Caco-2 (cell line): ENCODE results near the gene EFCAB9. TPM values are rescaled to one million over a fixed set of nuclear protein-coding genes. Genes with fewer than 3 reads are reported as not detected.

Experiments
- BruUV-seq: library from RNA; stranded (reverse); fragments of 400-500 nt; replicated peaks from 2 replicates; lab custom pipeline; 2021; lab: Mats Ljungman, UMichigan
- CTCF ChIA-PET: fragments of 300-600 bp; sonication (Branson Sonifier 250); formaldehyde crosslinking; loops from one replicate; lab custom pipeline; 2022; ENCODE audit warnings: antibody characterized with exemption; lab: Charles Lee
- POLR2A ChIA-PET: fragments of 300-600 bp; sonication (Branson Sonifier 250); formaldehyde crosslinking; loops from one replicate; lab custom pipeline; 2022; ENCODE audit warnings: antibody characterized with exemption; lab: Charles Lee
- DNase-seq, 2 experiments: peaks; one replicate each; pipeline versions ENCODE4 v3.0.0 to v3.0.0-alpha.2; 2020 to 2022
- H3K27me3 ChIP-seq: replicated peaks from 2 replicates; pipeline ENCODE4 v1.6.0; 2011; ENCODE audit warnings: low read length; ENCODE audit not compliant: control insufficient read depth, insufficient read depth
- H3K36me3 ChIP-seq: 2 replicates; pipeline ENCODE4 v1.5.1; 2011; ENCODE audit warnings: low read length; ENCODE audit not compliant: control insufficient read depth, insufficient read depth
- H3K4me1 ChIP-seq: fragments of 250-450 bp; sonication (Bioruptor Pico); 2 replicates; pipeline ENCODE4 v1.5.1; 2020; ENCODE audit warnings: mild to moderate bottlenecking
- H3K4me3 ChIP-seq: 2 replicates; pipeline ENCODE4 v1.5.1; 2011; ENCODE audit warnings: low read depth, mild to moderate bottlenecking, control low read depth, low read length
- H3K9me3 ChIP-seq: fragments of 250-450 bp; sonication (Bioruptor Pico); 2 replicates; pipeline ENCODE4 v1.5.1; 2020; ENCODE audit warnings: mild to moderate bottlenecking, moderate library complexity
- H3K27ac Mint-ChIP-seq: one replicate; pipeline ENCODE4 v1.8.0; 2022; ENCODE audit warnings: mixed read lengths; ENCODE audit not compliant: unreplicated experiment
- H3K27me3 Mint-ChIP-seq: one replicate; pipeline ENCODE4 v1.8.0; 2022; ENCODE audit warnings: mixed read lengths; ENCODE audit not compliant: insufficient read depth, unreplicated experiment
- H3K36me3 Mint-ChIP-seq: one replicate; pipeline ENCODE4 v1.8.0; 2022; ENCODE audit warnings: mild to moderate bottlenecking, mixed read lengths; ENCODE audit not compliant: insufficient read depth, unreplicated experiment
- H3K4me1 Mint-ChIP-seq: one replicate; pipeline ENCODE4 v1.8.0; 2022; ENCODE audit warnings: low read depth, mixed read lengths; ENCODE audit not compliant: unreplicated experiment
- H3K4me3 Mint-ChIP-seq: one replicate; pipeline ENCODE4 v1.8.0; 2022; ENCODE audit warnings: mild to moderate bottlenecking, moderate library complexity, mixed read lengths; ENCODE audit not compliant: unreplicated experiment
- H3K9me3 Mint-ChIP-seq: one replicate; pipeline ENCODE4 v1.8.0; 2022; ENCODE audit warnings: mixed read lengths; ENCODE audit not compliant: unreplicated experiment
- intact Hi-C: fragments of 100-400 bp; cut with micrococcal nuclease; formaldehyde crosslinking; loops from one replicate; pipeline ENCODE4 v1.10.0; 2022; ENCODE audit not compliant: unreplicated experiment
- total RNA-seq: library from RNA; stranded (reverse); gene quantifications from 2 replicates; pipeline ENCODE4 v1.2.3, GENCODE V29; 2022
- TF ChIP-seq, protein P1 (sequence below), 2 experiments: fragments of 200-600 bp in 1 of 2; IDR thresholded peaks; 1 replicate in 1 of 2; 2 replicates in 1 of 2; pipeline versions ENCODE4 v1.5.1 to v1.8.0; 2011 to 2022; ENCODE audit warnings: antibody characterized with exemption in 1 of 2, control low read depth in 1 of 2, inconsistent platforms in 1 of 2, low read depth in 1 of 2, low read length in 1 of 2, mild to moderate bottlenecking in 1 of 2, moderate library complexity in 1 of 2; ENCODE audit not compliant: insufficient read depth in 1 of 2, severe bottlenecking in 1 of 2, unreplicated experiment in 1 of 2

EFCAB9 gene
- total RNA-seq, 1 experiment from 2014 or later = not detected

DNA sequence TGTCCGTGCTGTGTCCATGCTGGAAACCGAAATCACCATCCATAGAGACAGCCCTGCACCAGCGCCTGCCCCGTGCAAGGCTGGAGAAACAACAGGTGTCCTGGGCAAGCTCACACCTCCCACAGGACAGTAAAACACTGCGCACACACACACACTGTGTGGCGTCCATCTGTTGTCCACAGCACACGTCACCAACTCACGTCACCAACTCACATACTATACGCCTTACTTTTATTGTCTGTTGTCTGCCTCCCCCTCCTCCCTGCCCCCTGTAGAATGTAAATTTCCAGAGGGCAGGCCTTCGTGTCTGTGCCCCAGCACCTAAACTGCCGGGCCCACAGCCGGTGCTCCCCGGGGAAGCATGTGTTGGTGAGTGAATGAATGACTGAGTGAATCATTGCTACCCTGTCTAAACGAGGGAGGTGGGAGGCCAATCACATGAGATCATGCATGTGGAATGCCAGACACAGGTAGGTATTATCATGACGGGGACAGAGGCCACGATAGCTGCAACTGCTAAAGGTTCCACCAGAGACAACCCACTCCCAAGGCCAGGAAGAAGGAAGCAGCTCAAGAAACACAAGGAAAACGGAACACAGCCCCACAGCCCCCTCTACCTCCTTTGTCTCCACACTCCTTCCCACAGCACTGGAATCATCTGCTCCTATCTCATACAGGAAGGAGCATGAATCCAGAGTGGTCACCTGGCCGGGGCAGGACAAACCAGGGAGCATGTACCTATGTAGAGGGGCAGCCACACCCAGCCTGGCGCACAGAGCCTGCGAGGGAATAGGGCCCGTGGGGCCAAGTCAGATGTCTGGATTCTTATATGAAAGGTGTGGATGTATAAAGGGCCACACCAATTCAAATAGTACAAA lies 47.9 kb upstream of the EFCAB9 start:
- CTCF ChIA-PET = no interaction called here
- Mint-ChIP-seq H3K4me3 (no peak overlapping the region), H3K27me3 (no peaks in the 10 kb centered on the region), H3K27ac (peak overlapping the region; percentile 74), H3K36me3 (peaks cover 10% of the 10 kb centered on the region), H3K4me1 (peaks cover 60% of the 10 kb centered on the region), H3K9me3 (no peaks in the 10 kb centered on the region)
- Histone ChIP-seq H3K4me1 (peaks cover 57% of the 10 kb centered on the region), H3K36me3 (no peaks in the 10 kb centered on the region), H3K9me3 (no peaks in the 10 kb centered on the region), H3K4me3 (no peak overlapping the region), H3K27me3 (no peaks in the 10 kb centered on the region)
- TF ChIP-seq, protein P1, sequence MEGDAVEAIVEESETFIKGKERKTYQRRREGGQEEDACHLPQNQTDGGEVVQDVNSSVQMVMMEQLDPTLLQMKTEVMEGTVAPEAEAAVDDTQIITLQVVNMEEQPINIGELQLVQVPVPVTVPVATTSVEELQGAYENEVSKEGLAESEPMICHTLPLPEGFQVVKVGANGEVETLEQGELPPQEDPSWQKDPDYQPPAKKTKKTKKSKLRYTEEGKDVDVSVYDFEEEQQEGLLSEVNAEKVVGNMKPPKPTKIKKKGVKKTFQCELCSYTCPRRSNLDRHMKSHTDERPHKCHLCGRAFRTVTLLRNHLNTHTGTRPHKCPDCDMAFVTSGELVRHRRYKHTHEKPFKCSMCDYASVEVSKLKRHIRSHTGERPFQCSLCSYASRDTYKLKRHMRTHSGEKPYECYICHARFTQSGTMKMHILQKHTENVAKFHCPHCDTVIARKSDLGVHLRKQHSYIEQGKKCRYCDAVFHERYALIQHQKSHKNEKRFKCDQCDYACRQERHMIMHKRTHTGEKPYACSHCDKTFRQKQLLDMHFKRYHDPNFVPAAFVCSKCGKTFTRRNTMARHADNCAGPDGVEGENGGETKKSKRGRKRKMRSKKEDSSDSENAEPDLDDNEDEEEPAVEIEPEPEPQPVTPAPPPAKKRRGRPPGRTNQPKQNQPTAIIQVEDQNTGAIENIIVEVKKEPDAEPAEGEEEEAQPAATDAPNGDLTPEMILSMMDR (IDR thresholded peaks at IDR 0.05; ENCODE audit: insufficient read depth in 1 of 2, low read depth in 1 of 2, low read length in 1 of 2, severe bottlenecking in 1 of 2, unreplicated experiment in 1 of 2) = no peak
- intact Hi-C loops = no loop called here
- POLR2A ChIA-PET = interaction anchor here (0.5 to 0.6 kb wide), 2 partner anchors 27 to 40 kb away, joined by 3 read pairs; no protein-coding TSS in a partner anchor
- BruUV-seq = no TSS peak
- peak; percentile 24 to 57 for DNase-seq

DNA sequence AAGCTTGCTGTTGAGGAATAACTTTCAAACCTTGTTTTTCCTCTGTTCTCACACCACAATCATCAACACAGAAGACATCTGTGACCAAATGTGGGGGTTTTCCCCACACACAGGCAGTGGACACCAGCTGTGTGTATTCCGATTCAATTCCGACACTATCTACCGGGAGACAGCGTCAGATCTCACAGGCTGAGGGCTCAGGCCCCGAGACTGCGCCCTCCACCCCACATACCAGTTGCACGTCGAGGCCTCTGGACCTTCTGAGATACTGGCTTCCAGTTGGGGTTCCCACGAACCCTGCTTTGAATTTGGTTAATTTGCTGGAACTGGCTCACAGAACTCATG lies 47.3 kb upstream of the EFCAB9 start:
- H3K9me3 ChIP-seq = no peaks in the 10 kb centered on the region
- CTCF ChIA-PET = no interaction called here
- H3K9me3 Mint-ChIP-seq = no peaks in the 10 kb centered on the region
- intact Hi-C loops = no loop called here
- H3K36me3 ChIP-seq = no peaks in the 10 kb centered on the region
- no peaks in the 10 kb centered on the region for H3K27me3 ChIP-seq
- POLR2A ChIA-PET = no interaction called here
- H3K4me3 ChIP-seq = no peak overlapping the region
- DNase-seq = no peak
- peaks cover 10% of the 10 kb centered on the region for H3K36me3 Mint-ChIP-seq
- H3K27me3 Mint-ChIP-seq = no peaks in the 10 kb centered on the region
- H3K4me1 ChIP-seq = peaks cover 53% of the 10 kb centered on the region
- peak overlapping the region; percentile 9 for H3K27ac Mint-ChIP-seq
- BruUV-seq = no TSS peak
- H3K4me1 Mint-ChIP-seq = peaks cover 58% of the 10 kb centered on the region
- TF ChIP-seq, protein P1 (IDR thresholded peaks at IDR 0.05; ENCODE audit: insufficient read depth in 1 of 2, low read depth in 1 of 2, low read length in 1 of 2, severe bottlenecking in 1 of 2, unreplicated experiment in 1 of 2) = no peak
- H3K4me3 Mint-ChIP-seq = no peak overlapping the region

DNA sequence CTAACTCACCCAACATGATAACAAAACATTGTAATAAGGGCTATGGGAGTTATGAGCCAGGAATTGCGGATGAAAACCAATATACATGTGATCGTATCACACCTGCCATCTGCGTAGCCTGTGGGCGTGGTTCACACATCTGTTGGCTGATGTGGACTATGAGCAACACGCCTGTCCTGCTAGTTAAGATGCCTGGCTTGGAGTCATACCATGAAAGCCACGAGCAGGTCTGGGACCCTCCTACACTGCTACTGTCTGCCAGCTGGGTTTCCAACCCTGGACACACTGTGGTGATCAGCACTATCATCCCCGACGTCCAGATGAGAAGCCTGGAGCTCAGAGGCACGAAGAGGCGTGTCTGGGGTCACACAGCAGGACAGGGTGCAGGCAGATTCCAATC lies 46.1 kb upstream of the EFCAB9 start:
- POLR2A ChIA-PET = no interaction called here
- Histone ChIP-seq H3K27me3 (no peaks in the 10 kb centered on the region), H3K4me1 (peaks cover 41% of the 10 kb centered on the region), H3K9me3 (no peaks in the 10 kb centered on the region), H3K4me3 (no peak overlapping the region), H3K36me3 (no peaks in the 10 kb centered on the region)
- no peaks in the 10 kb centered on the region for H3K27me3 Mint-ChIP-seq
- H3K9me3 Mint-ChIP-seq = no peaks in the 10 kb centered on the region
- DNase-seq = no peak
- no peak overlapping the region for H3K27ac Mint-ChIP-seq
- TF ChIP-seq, protein P1 (IDR thresholded peaks at IDR 0.05; ENCODE audit: insufficient read depth in 1 of 2, low read depth in 1 of 2, low read length in 1 of 2, severe bottlenecking in 1 of 2, unreplicated experiment in 1 of 2) = no peak
- H3K4me3 Mint-ChIP-seq = no peak overlapping the region
- peaks cover 46% of the 10 kb centered on the region for H3K4me1 Mint-ChIP-seq
- no TSS peak for BruUV-seq
- peaks cover 4% of the 10 kb centered on the region for H3K36me3 Mint-ChIP-seq
- intact Hi-C loops = no loop called here
- CTCF ChIA-PET = no interaction called here
